ENCODE results near the gene HBEGF. TPM values are rescaled to one million over a fixed set of nuclear protein-coding genes. Genes with fewer than 3 reads are reported as not detected.

Gene HBEGF
- total RNA-seq (0.61 and 0.89 TPM in 2 replicates), polyA plus RNA-seq (1.8 and 2.4 TPM in 2 replicates), polyA minus RNA-seq (0.43 and 1.8 TPM in 2 replicates)
- total RNA-seq (2013), result 0.98 TPM

GRCh38 chr5:140346348-140347221 lies at the start of gene HBEGF:
Gene HBEGF, minus strand, starts transcription at chr5:140346603. Its CDS starts 275 bp downstream, at chr5:140346328.
- under 1% methylated on average over 62 of the region's 72 CpGs for WGBS (ENCODE audit: insufficient coverage)
- Histone ChIP-seq H3K9me3 (ENCODE audit: control extremely low read depth in 1 of 3, control insufficient read depth in 2 of 3, insufficient read depth in 1 of 3, low read length in 2 of 3) (peaks cover 0 to 2% (median 0%) of the 10 kb centered on the region in 3 donors), H3K4me1 (ENCODE audit: control insufficient read depth in 2 of 2, insufficient read depth in 2 of 2, low read length in 2 of 2) (peaks cover 46 to 60% of the 10 kb centered on the region in 2 donors), H3K4me3 (ENCODE audit: control extremely low read depth in 1 of 5, extremely low read depth in 1 of 5, insufficient read depth in 1 of 5, low read depth in 2 of 5, low read length in 4 of 5) (peak within 1 kb of the TSS; percentile 34 to 67 (median 58)), H3K36me3 (replicated peaks in 1 of 2; ENCODE audit: control extremely low read depth in 1 of 2, control insufficient read depth in 1 of 2, extremely low read depth in 1 of 2, insufficient read depth in 2 of 2, low read length in 1 of 2) (no peaks in the 10 kb centered on the region), H3K79me2 (ENCODE audit: control insufficient read depth, insufficient read depth, low read length) (no peaks in the 10 kb centered on the region), H4K20me1 (ENCODE audit: control insufficient read depth, insufficient read depth, low read length, poor library complexity, severe bottlenecking) (no peaks in the 10 kb centered on the region), H3K27ac (ENCODE audit: low read length in 2 of 2) (no peak within 1 kb of the TSS), H2AFZ (ENCODE audit: insufficient read depth, low read depth, low read length, poor library complexity, severe bottlenecking) (peak within 1 kb of the TSS; percentile 83), H3K4me2 (replicated peaks; ENCODE audit: low read depth, low read length, poor library complexity, severe bottlenecking) (peak within 1 kb of the TSS; percentile 91), H3K27me3 (replicated peaks in 1 of 4; ENCODE audit: control extremely low read depth in 1 of 4, control insufficient read depth in 3 of 4, insufficient read depth in 4 of 4, low read length in 3 of 4) (peaks cover 0 to 16% (median 0%) of the 10 kb centered on the region in 4 experiments), H3K9ac (ENCODE audit: low read length) (peak within 1 kb of the TSS; percentile 63)
- H3K4me3 Mint-ChIP-seq, result peak within 1 kb of the TSS; percentile 82
- CTCF ChIA-PET, result interaction anchor here (0.6 to 18.0 kb wide), 18 partner anchors 9 to 365 kb away, joined by 3 to 594 read pairs (median 4); partner anchors contain the start of genes CYSTM1 and SLC4A9
- intact Hi-C loops (cut with micrococcal nuclease), result loop anchor here (1.0 to 5.0 kb wide), 2 partner anchors 11 to 44 kb away; partner anchors contain the start of gene PFDN1
- POLR2A ChIA-PET, result interaction anchor here (0.6 to 1.4 kb wide), 5 partner anchors 10 to 1603 kb away, joined by 3 to 5 read pairs (median 3); partner anchors contain the start of genes ANKHD1 and PFDN1
- ATAC-seq (ENCODE audit: low read depth), result peak; percentile 74
- DNase-seq, result peak; percentile 78
- H3K27me3 Mint-ChIP-seq, result peaks cover 6% of the 10 kb centered on the region
- TF ChIP-seq EZH2 (IDR thresholded peaks at IDR 0.05; ENCODE audit: borderline replicate concordance, insufficient read depth, low read depth, low read length, poor library complexity, severe bottlenecking) (no peak), CTCF (IDR thresholded peaks at IDR 0.05) (peak; percentile 68)
- H3K9me3 Mint-ChIP-seq (ENCODE audit: insufficient read depth), result no peaks in the 10 kb centered on the region
- peaks cover 51% of the 10 kb centered on the region for H3K4me1 Mint-ChIP-seq
- H3K27ac Mint-ChIP-seq, result no peak within 1 kb of the TSS

Data from B cell (primary cell).